GM12864 (cell line): ENCODE data around the gene CHTF18.
"Not testable (repeated sequence)": the region's sequence is repeated elsewhere in the genome, so short reads cannot be mapped to it uniquely, and the experiment has no call there.

Experiments used
- DNase-seq: peaks from one replicate; pipeline ENCODE4 v3.0.0-alpha.2; 2011; ENCODE audit warnings: low read depth
- H3K4me3 ChIP-seq: 2 replicates; pipeline ENCODE4 v1.5.1; 2011; ENCODE audit warnings: mild to moderate bottlenecking, low read depth, low read length, control low read depth
- TF ChIP-seq, protein P1 (sequence below): IDR thresholded peaks from 2 replicates; pipeline ENCODE4 v1.5.1; 2011; ENCODE audit warnings: low read depth, mild to moderate bottlenecking, moderate library complexity, low read length, control low read depth, inconsistent platforms; ENCODE audit errors: missing control alignments

CHTF18 gene

DNA sequence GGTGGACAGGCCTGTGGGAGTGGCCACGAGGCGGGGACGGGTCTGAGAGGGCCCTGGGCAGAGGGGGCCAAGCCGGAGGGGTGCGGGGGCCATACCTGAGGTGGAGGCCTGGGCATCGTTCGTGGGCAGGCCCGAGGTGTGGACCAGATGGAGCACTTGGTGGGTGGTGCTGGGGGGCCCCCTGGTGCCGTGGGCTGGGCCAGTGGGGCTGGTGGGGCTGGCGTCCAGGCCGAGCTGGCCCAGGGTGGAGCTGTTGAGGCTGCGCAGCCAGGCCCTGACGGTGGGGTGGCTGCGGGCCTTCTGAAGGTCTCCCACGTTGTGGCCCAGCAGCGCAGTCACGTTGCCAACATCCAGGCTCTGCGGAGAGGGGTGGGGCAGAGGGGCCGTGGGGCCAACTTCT lies 18.5 kb upstream of the CHTF18 start:
- TF ChIP-seq, protein P1, sequence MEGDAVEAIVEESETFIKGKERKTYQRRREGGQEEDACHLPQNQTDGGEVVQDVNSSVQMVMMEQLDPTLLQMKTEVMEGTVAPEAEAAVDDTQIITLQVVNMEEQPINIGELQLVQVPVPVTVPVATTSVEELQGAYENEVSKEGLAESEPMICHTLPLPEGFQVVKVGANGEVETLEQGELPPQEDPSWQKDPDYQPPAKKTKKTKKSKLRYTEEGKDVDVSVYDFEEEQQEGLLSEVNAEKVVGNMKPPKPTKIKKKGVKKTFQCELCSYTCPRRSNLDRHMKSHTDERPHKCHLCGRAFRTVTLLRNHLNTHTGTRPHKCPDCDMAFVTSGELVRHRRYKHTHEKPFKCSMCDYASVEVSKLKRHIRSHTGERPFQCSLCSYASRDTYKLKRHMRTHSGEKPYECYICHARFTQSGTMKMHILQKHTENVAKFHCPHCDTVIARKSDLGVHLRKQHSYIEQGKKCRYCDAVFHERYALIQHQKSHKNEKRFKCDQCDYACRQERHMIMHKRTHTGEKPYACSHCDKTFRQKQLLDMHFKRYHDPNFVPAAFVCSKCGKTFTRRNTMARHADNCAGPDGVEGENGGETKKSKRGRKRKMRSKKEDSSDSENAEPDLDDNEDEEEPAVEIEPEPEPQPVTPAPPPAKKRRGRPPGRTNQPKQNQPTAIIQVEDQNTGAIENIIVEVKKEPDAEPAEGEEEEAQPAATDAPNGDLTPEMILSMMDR, result no peak
- no peak overlapping the region for H3K4me3 ChIP-seq

GRCh38 chr16:770411-770810 lies 18.0 kb upstream of the CHTF18 start:
- no peak overlapping the region for H3K4me3 ChIP-seq
- no peak for DNase-seq
- TF ChIP-seq, protein P1, result no peak

More for the DNA sequence above, 18.5 kb upstream of the CHTF18 start:
- no peak for DNase-seq

DNA sequence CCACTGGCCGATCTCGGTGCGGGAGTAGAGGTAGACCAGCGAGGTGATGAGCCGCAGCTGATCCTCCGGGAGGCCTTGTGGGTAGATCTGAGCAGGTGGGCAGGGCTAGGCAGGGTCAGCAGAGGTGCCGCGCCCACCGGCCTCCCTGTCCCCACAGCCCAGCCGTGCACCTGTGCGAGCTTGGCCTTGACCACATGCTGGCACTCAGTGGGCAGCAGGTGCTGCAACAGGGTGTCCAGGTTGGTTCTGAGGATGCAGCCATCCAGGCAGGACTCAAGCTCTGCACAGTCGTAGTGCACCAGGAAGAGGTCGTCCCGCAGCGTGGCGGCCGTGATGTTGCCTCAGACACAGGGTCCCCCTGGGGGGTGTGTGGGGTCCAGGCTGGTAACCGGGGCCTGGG lies 15.5 kb upstream of the CHTF18 start:
- no peak for DNase-seq
- TF ChIP-seq, protein P1, result no peak
- no peak overlapping the region for H3K4me3 ChIP-seq

GRCh38 chr16:774086-775001 lies 14.1 kb upstream of the CHTF18 start:
- TF ChIP-seq, protein P1, result no peak
- no peak for DNase-seq
- H3K4me3 ChIP-seq, result no peak overlapping the region

GRCh38 chr16:775236-775796 lies 13.1 kb upstream of the CHTF18 start:
- TF ChIP-seq, protein P1, result no peak
- DNase-seq, result no peak
- no peak overlapping the region for H3K4me3 ChIP-seq

DNA sequence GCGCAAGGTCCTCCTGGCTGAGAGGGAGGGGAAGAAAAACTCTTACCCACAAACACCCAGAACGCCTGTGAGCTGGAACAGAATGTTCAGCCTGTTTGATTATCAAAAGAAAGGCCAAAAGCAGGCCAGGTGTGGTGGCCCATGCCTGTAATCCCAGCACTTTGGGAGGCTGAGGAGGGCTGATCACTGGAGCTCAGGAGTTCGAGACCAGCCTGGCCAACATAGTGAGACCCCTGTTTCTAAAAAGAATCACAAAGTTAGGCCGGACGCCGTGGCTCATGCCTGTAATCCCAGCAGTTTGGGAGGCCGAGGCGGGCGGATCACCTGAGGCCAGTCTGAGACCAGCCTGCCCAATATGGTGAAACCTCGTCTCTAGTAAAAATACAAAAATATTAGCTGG lies 12.1 kb upstream of the CHTF18 start:
- not testable (repeated sequence) for DNase-seq, H3K4me3 ChIP-seq

- TF ChIP-seq, protein P1, result no peak
- H3K4me3 ChIP-seq, result no peak overlapping the region
- no peak for DNase-seq
These were observed 11.6 kb upstream of the CHTF18 start for GRCh38 chr16:776824-777223.
